ENCODE measurements around the gene NAPSA. TPM values are rescaled to one million over a fixed set of nuclear protein-coding genes. Genes with fewer than 3 reads are reported as not detected.

The NAPSA gene
- total RNA-seq, 4 donors from 2014 or later = 1.3 TPM; not detected in 2

DNA sequence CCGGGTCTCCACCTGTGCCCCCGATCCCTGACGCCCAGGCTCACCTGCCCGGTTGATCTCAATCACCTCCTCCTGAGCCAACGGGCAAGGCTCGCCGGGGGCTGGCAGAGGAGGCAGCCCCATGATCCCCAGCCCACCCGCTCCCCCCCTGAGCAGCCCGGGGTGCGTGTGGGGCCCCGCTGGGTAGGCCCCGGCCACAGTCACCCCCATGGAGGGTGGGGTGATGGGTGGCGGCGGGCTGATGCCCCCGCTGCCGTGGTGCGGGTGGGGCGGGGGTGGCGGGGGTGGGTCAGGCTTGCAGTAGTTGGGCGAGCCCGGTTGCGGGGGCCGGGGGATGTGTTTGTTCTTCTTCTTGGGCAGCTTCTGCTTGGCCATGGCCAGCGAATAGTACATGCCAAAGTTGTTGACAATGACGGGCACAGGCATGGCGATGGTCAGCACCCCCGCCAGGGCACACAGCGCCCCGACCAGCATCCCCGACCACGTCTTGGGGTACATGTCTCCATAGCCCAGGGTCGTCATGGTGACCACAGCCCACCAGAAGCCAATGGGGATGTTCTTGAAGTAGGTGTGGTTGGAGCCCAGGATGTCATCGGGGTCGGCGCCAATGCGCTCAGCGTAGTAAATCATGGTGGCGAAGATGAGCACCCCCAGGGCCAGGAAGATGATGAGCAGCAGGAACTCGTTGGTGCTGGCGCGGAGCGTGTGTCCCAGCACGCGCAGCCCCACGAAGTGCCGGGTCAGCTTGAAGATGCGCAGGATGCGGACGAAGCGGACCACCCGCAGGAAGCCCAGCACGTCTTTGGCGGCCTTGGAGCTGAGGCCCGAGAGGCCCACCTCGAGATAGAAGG, 42.3 kb downstream of the NAPSA start:
- DNase-seq (ENCODE audit: low spot score) = no peak
- no peak for ATAC-seq (ENCODE audit: low FRiP score)
- TF ChIP-seq, protein P1, sequence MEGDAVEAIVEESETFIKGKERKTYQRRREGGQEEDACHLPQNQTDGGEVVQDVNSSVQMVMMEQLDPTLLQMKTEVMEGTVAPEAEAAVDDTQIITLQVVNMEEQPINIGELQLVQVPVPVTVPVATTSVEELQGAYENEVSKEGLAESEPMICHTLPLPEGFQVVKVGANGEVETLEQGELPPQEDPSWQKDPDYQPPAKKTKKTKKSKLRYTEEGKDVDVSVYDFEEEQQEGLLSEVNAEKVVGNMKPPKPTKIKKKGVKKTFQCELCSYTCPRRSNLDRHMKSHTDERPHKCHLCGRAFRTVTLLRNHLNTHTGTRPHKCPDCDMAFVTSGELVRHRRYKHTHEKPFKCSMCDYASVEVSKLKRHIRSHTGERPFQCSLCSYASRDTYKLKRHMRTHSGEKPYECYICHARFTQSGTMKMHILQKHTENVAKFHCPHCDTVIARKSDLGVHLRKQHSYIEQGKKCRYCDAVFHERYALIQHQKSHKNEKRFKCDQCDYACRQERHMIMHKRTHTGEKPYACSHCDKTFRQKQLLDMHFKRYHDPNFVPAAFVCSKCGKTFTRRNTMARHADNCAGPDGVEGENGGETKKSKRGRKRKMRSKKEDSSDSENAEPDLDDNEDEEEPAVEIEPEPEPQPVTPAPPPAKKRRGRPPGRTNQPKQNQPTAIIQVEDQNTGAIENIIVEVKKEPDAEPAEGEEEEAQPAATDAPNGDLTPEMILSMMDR (IDR thresholded peaks at IDR 0.05) = no peak

- TF ChIP-seq, protein P1 (IDR thresholded peaks at IDR 0.05) = no peak
- ATAC-seq (ENCODE audit: low FRiP score) (no peak), DNase-seq (ENCODE audit: low spot score) (no peak)
Measured at GRCh38 chr19:50322234-50322633, 43.2 kb downstream of the NAPSA start.

GRCh38 chr19:50321831-50322230, 43.6 kb downstream of the NAPSA start:
- DNase-seq (ENCODE audit: low spot score) (no peak), ATAC-seq (ENCODE audit: low FRiP score) (no peak)
- TF ChIP-seq, protein P1 (IDR thresholded peaks at IDR 0.05) = no peak

- no peak for DNase-seq (ENCODE audit: low spot score)
- TF ChIP-seq, protein P1 (IDR thresholded peaks at IDR 0.05) = no peak
- ATAC-seq (ENCODE audit: low FRiP score) = no peak
Measured at GRCh38 chr19:50320596-50320995, 44.8 kb downstream of the NAPSA start.

DNA sequence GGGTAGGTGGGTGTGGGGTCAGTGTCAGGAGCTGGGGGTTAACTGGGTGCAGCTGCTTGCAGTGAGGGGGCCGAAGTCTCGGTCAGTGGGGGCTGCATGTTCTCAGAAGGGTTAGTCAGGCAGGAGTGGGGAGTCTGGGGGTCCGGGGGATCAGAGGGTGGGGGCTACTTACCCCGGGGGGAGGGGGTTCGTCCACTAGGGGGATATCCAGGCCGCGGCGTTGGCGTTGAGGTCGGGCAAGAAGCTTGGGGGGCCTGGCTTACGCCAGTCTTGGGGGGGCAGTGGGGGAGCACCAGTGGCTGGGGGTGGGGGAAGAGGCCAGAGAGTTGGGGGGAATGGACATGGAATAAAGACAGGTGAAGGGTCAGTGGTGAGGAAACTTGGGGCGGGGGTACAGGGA, 45.4 kb downstream of the NAPSA start:
- DNase-seq (ENCODE audit: low spot score) (no peak), ATAC-seq (ENCODE audit: low FRiP score) (no peak)
- TF ChIP-seq, protein P1 (IDR thresholded peaks at IDR 0.05) = no peak

DNA sequence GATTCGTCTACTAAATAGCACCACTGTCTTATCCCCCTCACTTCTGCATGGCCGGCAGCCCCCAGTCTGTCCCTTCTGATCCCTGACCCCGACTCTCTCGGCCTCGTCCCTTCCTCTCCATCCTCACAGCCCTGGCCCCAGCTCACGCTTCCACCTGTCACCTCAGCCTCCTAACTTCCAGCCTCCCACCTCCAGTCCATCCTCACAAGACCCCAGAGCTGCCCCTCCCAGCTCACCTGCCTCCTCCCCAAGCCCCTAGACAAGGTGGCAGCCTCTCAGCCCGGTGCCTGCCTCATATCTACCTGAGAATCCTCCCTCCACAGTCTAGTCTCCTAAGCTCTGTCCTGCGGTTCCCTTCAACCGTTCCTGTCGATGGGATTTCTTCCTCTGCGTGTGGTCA, 46.3 kb downstream of the NAPSA start:
- DNase-seq (ENCODE audit: low spot score) = no peak
- ATAC-seq (ENCODE audit: low FRiP score) = no peak
- TF ChIP-seq, protein P1 (IDR thresholded peaks at IDR 0.05) = no peak

GRCh38 chr19:50318438-50318837, 47.0 kb downstream of the NAPSA start:
- DNase-seq (ENCODE audit: low spot score) = no peak
- TF ChIP-seq, protein P1 (IDR thresholded peaks at IDR 0.05) = no peak
- no peak for ATAC-seq (ENCODE audit: low FRiP score)
